ENCODE data around the gene LYRM4. TPM values are rescaled to one million over a fixed set of nuclear protein-coding genes. Genes with fewer than 3 reads are reported as not detected.

LYRM4 gene
- total RNA-seq, 1 donor from 2014 or later: 27.8 TPM

DNA sequence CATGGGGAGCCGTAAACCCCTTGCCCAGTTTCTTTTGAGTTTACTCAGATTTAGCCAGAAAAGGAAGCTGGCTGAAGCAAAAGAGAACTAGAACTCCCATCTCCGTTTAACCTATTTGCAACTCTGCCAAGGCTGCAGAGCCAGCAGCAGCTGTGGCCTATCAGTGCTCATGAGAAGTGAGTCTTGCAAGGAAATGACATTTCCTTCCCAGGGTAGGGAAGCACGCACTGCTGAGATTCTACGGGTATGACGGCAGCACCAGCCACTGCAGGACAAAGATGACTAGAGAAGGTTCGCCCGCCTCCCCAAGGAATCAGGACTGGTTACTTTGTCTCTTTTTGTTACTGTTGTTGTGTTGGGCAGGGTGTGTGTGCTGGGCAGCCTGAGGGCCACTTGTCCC, 128.0 kb downstream of the LYRM4 start:
- DNase-seq (ENCODE audit: low read depth): no peak

GRCh38 chr6:5130135-5130866, 130.4 kb downstream of the LYRM4 start:
- DNase-seq (ENCODE audit: low read depth): no peak
- Histone ChIP-seq H3K27me3 (ENCODE audit: control insufficient read depth, insufficient read depth, low read length) (no peaks in the 10 kb centered on the region), H3K36me3 (ENCODE audit: control insufficient read depth, insufficient read depth, low read length) (no peaks in the 10 kb centered on the region), H3K4me3 (ENCODE audit: low read depth, low read length) (no peak overlapping the region)
- TF ChIP-seq, protein P1, sequence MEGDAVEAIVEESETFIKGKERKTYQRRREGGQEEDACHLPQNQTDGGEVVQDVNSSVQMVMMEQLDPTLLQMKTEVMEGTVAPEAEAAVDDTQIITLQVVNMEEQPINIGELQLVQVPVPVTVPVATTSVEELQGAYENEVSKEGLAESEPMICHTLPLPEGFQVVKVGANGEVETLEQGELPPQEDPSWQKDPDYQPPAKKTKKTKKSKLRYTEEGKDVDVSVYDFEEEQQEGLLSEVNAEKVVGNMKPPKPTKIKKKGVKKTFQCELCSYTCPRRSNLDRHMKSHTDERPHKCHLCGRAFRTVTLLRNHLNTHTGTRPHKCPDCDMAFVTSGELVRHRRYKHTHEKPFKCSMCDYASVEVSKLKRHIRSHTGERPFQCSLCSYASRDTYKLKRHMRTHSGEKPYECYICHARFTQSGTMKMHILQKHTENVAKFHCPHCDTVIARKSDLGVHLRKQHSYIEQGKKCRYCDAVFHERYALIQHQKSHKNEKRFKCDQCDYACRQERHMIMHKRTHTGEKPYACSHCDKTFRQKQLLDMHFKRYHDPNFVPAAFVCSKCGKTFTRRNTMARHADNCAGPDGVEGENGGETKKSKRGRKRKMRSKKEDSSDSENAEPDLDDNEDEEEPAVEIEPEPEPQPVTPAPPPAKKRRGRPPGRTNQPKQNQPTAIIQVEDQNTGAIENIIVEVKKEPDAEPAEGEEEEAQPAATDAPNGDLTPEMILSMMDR (IDR thresholded peaks at IDR 0.05; ENCODE audit: insufficient read depth, low read length, poor library complexity, severe bottlenecking): no peak

More for the DNA sequence above, 128.0 kb downstream of the LYRM4 start:
- H3K36me3 ChIP-seq (ENCODE audit: control insufficient read depth, insufficient read depth, low read length): no peaks in the 10 kb centered on the region
- H3K4me3 ChIP-seq (ENCODE audit: low read depth, low read length): no peak overlapping the region
- TF ChIP-seq, protein P1 (IDR thresholded peaks at IDR 0.05; ENCODE audit: insufficient read depth, low read length, poor library complexity, severe bottlenecking): no peak
- no peaks in the 10 kb centered on the region for H3K27me3 ChIP-seq (ENCODE audit: control insufficient read depth, insufficient read depth, low read length)

DNA sequence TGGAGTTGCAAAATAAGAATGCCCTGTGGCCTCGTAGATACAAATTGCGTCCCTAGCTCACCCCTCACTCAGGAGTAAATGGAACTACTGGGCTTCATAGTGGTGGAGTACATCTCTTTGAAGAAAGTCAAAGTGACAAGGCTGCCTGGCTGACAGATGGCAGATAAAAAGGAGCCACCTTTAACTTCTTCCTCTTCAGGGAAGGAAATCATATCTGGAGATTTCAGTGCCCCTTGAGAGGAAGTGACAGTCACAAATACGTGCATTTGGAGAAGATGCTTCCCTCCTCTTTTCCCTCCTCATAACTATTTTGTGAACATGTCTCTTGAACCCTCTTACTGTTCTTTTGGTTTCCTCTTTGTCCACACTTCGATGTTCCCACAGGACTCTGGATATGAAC, 132.4 kb downstream of the LYRM4 start:
- no peak for DNase-seq (ENCODE audit: low read depth)
- Histone ChIP-seq H3K4me3 (ENCODE audit: low read depth, low read length) (no peak overlapping the region), H3K36me3 (ENCODE audit: control insufficient read depth, insufficient read depth, low read length) (no peaks in the 10 kb centered on the region), H3K27me3 (ENCODE audit: control insufficient read depth, insufficient read depth, low read length) (no peaks in the 10 kb centered on the region)
- TF ChIP-seq, protein P1 (IDR thresholded peaks at IDR 0.05; ENCODE audit: insufficient read depth, low read length, poor library complexity, severe bottlenecking): no peak

- DNase-seq (ENCODE audit: low read depth): no peak
- TF ChIP-seq, protein P1 (IDR thresholded peaks at IDR 0.05; ENCODE audit: insufficient read depth, low read length, poor library complexity, severe bottlenecking): no peak
- Histone ChIP-seq H3K27me3 (ENCODE audit: control insufficient read depth, insufficient read depth, low read length) (no peaks in the 10 kb centered on the region), H3K4me3 (ENCODE audit: low read depth, low read length) (no peak overlapping the region), H3K36me3 (ENCODE audit: control insufficient read depth, insufficient read depth, low read length) (no peaks in the 10 kb centered on the region)
Measured at GRCh38 chr6:5127106-5127687, 133.6 kb downstream of the LYRM4 start.

DNA sequence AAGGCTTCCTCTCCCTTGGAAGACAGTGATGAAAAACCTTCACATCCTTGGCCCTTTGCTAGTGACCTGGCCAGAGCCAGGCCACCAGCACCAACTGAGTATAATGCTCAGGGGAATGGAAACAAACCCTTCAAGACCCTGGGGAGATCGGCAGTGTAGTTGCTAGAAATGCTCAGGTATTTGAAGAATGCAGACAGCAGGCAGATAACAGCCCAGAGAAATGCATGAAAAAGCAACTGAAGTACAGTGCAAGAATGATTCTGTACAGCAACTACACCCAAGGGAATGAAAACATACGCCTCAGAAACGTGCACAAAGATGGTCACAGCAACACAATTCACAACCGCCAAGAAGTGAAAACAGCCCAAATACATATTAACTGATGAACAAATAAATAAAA, 134.5 kb downstream of the LYRM4 start:
- DNase-seq (ENCODE audit: low read depth): no peak
- Histone ChIP-seq H3K36me3 (ENCODE audit: control insufficient read depth, insufficient read depth, low read length) (no peaks in the 10 kb centered on the region), H3K27me3 (ENCODE audit: control insufficient read depth, insufficient read depth, low read length) (no peaks in the 10 kb centered on the region), H3K4me3 (ENCODE audit: low read depth, low read length) (no peak overlapping the region)
- TF ChIP-seq, protein P1 (IDR thresholded peaks at IDR 0.05; ENCODE audit: insufficient read depth, low read length, poor library complexity, severe bottlenecking): no peak

All from kidney epithelial cell (primary cell).